NCI-H128 (cell line): ENCODE data around the gene TUBG2.
"Not testable (repeated sequence)": the region's sequence is repeated elsewhere in the genome, so short reads cannot be mapped to it uniquely, and the experiment has no call there.

ENCODE experiments used
- DNase-seq: peaks from one replicate; lab custom pipeline; 2025; ENCODE audit not compliant: unreplicated experiment; lab: John Stamatoyannopoulos, UW

Gene TUBG2

GRCh38 chr17:42659079-42659931 is at the start of gene TUBG2:
Gene TUBG2, plus strand, starts transcription at chr17:42659284. Its CDS starts 220 bp downstream, at chr17:42659504.
- DNase-seq: peak; percentile 85

DNA sequence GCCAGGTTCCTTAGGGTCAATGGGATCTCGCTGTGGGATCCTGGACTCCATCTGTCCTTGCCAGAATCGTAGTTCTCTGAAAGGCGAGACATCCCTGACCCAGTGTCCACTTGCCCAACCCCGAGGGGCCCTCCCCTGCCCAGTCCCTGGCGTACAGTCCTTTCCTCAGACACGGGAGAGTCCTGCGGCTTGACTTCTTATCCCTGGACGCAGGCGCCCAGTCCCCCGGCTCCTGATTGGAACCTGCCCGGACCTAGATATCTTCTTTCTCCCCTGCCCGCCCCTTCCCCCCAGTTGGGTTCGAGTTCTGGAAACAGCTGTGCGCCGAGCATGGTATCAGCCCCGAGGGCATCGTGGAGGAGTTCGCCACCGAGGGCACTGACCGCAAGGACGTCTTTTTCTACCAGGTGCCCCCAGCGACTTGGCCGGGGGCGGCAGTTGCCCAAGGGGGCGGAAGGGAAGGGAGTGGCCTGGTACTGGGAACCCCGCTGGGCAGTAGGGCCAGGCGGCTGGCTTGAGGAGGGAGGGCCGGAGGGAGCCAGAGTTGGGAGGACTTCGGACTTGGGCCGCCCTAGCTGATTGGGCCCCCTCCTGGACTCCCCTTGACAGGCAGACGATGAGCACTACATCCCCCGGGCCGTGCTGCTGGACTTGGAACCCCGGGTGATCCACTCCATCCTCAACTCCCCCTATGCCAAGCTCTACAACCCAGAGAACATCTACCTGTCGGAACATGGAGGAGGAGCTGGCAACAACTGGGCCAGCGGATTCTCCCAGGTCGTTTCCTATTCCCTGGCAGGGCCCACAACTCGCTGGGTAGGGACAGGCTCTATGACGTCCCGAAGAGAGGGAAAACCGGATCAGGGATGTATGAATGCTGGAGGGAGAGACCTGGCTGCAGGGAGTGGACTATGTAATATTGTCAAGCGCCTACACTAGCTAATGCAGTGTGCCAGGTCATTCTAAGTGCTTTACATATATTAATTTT is 49.0 kb upstream of the TUBG2 start:
- not testable (repeated sequence) for DNase-seq

DNA sequence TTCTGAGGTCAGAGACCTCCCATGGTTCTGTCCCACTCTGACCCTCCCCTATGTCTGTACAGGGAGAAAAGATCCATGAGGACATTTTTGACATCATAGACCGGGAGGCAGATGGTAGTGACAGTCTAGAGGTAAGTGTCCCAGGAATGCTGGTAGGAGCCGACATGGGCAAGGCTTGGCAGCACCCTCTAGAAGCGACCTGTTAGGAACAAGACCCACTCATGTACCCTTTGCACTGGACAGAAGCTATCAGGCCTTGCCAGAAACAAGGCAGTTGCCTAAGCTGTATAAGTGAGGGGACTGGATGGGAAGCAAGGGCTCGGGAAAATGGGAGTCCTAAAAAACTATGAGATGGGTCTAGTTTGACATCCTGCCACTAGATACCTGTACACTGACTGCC is 47.1 kb upstream of the TUBG2 start:
- DNase-seq: no peak

DNA sequence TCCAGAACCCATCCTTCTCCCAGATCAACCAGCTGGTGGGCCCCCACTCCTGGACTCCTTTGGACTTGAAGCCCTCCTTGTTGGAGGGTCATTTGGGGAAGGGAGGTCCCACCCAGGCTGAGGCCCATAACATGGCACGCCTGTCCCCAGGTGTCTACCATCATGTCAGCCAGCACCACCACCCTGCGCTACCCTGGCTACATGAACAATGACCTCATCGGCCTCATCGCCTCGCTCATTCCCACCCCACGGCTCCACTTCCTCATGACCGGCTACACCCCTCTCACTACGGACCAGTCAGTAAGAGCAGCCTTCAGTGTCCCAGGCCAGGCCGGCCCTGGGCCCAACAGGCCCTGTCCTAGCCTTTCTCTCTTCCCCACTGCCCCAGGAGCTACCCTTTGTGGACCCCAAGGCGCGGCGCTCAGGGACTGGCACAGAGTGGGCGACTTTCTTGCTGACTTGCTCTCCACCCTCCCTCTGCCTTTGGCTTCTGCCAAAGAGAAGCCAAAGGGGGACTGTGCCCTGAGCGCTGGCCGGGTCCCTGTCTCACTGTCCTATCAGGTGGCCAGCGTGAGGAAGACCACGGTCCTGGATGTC is 45.3 kb upstream of the TUBG2 start:
- DNase-seq: no peak

DNA sequence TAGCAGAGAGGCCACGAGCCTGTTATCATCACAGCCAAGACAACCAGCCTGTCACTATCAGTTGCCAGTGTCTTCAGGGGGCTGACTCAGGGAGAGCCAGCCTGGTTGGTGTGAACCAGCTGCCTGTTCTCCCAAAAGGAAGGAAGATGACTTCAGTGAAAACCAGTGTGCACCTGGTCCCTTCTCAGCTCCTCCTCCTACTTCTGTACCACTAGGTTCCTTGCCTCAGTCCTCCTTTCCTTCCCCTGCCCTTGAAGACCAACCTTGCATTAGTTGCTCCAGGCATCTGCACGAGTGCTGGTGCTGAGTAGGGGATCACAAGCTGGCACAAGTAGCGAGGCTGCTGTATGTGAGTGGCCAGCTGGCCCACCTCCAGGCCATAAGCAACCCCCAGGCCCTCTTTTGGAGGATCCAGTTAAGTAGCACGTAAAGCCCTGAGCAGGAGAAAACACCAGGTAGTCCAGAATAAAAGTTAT is 41.1 kb upstream of the TUBG2 start:
- no peak for DNase-seq

DNA sequence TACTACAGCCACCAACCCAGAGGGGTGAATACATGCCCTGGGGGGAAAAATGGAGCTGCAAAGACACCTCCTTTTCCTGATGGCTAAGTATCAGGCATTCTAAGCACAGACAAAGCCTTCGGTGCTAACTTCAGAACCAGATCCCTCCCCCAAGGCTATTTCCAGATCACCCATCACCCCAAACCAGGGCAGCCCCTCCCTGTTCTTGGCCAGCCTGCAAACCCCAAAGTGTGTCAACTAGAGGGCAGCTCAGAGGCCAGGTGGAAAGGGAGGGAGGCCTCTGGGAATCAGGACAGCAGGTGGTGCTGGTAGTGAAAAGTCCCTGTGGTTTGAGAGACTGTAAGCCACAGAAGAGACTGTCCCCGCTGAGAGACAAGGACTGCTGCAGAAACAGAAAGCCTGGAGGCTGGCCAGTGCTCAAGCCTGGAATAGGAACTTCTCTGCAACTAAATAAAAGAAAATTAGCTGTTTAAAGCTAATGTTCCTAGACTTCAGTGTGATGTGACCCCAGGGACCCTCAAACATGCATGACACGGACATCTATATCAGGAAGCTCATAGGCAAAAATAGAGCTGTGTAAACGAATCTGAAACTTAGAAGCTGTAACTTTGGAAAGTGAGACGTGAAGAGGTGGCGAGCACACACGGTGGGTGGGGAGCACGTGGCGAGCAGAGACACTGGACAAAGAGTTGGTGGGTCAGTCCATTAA is 40.5 kb upstream of the TUBG2 start:
- no peak for DNase-seq

DNA sequence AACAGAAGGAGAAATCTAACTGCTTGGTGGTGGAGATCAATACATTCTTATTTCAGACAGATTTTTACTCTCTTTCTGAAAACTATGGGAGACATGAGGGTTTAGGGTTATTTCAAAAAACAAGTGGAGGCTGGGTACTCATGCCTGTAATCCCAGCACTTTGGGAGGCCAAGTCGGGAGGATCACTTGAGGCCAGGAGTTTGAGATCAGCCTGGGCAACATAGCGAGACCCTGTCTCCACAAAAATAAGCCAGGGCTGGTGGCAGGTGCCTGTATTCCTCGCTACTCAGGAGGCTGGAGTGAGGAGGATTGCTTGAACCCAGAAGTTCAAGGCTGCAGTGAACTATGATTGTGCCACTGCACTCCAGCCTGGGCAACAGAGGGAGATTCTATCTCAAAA is 37.1 kb upstream of the TUBG2 start:
- DNase-seq: not testable (repeated sequence)

DNA sequence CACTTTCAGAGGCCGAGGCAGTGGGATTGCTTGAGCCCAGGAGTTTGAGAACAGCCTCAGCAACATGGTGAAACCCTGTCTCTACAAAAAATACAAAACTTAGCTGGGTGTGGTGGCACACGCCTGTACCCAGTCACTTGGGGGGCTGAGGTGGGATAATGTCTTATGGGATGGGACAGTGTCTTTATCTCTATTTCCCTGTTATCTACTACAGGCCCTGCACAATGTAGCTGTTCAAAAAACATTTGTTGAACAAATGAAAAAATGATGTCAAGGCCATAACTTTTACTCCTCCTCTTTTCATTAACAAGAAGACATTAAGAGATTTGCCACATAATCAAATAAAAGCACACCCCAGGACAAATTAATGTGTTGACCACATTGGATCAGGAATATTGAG is 35.8 kb upstream of the TUBG2 start:
- no peak for DNase-seq

DNA sequence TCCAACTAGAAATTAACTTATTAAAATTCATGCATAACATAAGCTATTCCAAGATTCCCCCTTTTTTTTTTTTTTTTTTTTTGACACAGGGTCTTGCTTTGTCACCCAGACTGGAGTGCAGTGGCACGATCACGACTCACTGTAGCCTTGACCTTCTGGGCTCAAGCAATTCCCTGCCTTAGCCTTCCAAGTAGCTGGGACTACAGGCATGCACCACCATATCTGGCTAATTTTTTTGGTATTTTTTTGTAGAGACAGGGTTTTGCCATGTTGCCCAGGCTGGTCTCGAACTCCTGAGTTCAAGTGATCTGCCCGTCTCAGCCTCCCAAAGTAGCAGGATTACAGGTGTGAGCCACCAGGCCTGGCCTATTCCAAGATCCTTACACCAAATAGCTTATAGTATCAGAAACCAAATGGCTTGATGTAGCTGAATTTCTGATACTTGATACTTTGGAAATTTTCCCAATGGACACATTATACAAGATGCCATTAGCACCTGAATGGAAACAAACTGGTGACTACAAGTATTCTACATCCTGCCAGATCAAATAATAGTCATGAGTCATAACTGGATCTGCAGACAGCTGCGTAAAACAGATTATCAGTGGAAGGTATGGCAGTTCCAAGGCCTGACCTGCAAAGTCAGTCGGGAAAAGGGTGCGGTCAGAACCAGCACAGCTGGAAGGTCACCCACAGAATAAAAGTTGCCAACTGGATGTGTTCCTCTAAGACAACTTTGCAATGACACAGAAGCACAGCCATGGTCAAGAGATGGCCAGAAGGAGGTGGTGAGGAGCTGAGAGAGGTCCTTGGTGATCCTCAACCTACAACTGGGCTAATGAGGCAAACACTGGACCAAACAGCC is 35.1 kb upstream of the TUBG2 start:
- DNase-seq: no peak

DNA sequence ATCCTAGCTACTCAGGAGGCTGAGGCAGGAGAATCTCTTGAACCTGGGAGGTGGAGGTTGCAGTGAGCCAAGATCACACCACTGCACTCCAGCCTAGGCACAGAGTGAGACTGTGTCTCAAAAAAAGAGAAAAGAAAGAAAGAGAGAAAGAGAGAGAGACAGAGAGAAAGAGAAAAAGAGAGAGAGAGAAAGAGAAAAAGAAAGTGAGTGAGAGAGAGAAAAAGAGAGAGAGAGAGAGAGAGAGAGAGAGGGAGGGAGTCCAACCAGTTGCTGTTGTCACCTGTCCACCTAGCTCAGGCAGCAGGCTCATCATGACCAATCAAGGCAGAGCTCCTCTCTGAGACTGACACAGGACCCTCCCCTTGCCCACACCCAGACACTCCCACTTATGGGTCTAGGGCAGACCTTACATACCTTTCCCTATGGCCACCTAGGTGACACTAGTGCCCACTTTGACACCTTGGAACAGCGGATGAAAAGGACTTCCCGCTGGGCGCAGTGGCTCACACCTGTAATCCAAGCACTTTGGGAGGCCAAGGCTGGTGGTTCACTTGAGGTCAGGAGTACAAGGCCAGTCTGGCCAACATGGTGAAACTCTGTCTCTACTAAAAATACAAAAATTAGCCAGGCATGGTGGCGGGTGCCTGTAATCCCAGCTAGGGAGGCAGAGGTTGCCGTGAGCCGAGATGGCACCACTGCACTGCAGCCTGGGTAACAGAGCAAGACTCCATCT is 31.9 kb upstream of the TUBG2 start:
- DNase-seq: not testable (repeated sequence)

- DNase-seq: no peak
Measured at GRCh38 chr17:42629411-42630009, 29.6 kb upstream of the TUBG2 start.

DNA sequence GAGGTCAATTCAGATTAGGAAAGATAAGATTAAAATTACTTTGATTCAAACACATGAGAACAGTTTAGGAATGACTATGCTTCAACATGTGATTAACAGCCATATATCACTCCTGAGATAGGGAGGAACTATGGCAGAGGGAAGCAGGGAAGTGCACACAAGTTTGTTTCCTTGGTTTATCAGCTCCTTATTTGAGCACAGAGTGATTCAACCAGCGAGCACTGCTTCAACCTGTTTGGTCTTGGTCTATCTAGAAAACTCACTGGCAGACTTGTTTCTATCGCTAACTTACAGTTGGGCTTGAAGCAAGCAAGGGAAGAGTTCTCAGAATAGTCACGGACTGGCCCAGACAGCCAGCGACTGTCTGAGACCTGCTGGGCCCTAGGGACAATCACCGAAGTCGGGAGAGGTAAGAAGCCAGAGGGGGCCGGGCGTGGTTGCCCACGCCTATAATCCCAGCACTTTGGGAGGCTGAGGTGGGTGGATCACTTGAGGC is 26.1 kb upstream of the TUBG2 start:
- no peak for DNase-seq

DNA sequence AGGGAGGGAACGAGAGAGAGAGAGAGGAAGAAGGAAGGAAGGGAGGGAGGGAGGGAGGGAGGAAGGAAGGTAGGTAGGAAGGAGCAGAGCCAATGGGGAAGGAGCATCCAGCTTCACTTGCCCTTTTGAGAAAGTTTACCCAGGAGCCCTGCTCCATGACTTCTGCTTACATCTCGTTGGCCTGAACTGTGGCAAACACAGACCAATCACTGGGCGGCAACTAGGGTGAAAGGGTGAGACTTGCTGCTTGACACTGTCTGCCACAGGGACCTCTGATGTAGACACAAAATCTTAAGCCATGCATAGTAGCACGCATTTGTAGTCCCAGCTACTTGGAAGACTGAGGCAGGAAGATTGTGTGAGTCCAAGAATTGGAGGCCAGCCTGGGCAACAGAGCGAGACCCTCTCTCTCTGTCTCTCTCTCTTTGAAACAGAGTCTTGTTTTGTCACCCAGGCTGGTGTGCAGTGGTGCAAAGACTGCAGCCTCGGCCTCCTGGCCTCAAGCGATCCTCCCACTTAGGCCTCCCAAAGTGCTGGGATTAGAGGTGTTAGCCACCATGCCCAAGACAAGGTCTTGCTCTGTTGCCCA is 19.5 kb upstream of the TUBG2 start:
- no peak for DNase-seq

- DNase-seq: no peak
Measured at GRCh38 chr17:42640121-42640520, 19.0 kb upstream of the TUBG2 start.

DNA sequence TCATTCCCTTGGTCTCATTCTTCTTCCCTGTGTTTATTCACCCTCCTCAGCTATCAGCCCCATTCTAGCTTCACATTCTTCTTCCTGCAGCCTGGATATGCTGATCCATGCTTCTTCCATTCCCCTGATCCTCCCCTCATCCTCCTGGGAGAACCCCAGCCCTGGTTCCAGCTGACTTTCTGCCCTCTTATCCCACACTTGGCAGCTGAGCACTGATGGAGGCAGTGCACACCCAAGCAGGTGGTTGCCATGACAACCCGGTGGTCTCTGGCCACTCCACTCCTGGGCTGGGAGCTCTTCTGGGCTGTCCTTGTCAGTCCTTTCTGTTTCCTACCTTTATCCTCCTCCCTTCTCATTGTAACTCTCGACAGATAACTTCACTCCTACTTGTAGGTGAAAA is 16.7 kb upstream of the TUBG2 start:
- DNase-seq: no peak

DNA sequence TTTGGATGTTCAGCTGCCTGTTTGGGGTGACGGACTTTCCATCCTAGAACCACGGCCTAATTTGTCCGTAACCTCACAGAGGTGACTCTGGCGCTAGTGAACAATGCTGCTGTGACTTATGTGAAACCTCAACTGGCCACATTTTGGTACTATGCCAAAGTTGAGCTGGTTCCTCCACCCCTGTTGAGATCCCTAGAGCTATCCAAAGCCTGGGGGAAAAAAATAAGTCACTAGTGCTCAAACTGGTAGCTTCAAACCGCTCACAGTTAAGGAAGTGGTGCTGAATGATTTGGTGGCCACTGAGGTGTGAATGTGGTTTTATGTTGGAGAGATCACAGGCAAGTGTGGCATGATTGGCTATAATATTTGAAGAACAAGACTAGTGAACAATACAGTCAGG is 11.3 kb upstream of the TUBG2 start:
- DNase-seq: no peak

- DNase-seq: no peak
Measured at GRCh38 chr17:42651392-42651791, 7.7 kb upstream of the TUBG2 start.
